K562 (cell line): ENCODE data around the gene PLEKHA7. TPM values are rescaled to one million over a fixed set of nuclear protein-coding genes. Genes with fewer than 3 reads are reported as not detected.
A peak's percentile ranks its signal among the peaks of the same experiment; 100 is the strongest.

ENCODE experiments used
- ATF7 ChIP-seq: fragments of 450-650 bp; IDR thresholded peaks from 2 replicates; pipeline ENCODE4 v1.7.1; 2014; ENCODE audit warnings: mild to moderate bottlenecking, moderate library complexity
- BRD9 ChIP-seq: fragments of 450-650 bp; IDR thresholded peaks from 2 replicates; pipeline ENCODE4 v1.6.1; 2018; ENCODE audit warnings: low read depth; ENCODE audit not compliant: partially characterized antibody
- CHCHD3 ChIP-seq: fragments of 250-450 bp; sonication (Bioruptor Pico); IDR thresholded peaks from 2 replicates; pipeline ENCODE4 v2.1.2; 2022; ENCODE audit warnings: mild to moderate bottlenecking
- DMBX1 ChIP-seq: fragments of 250-450 bp; sonication (Bioruptor Pico); IDR thresholded peaks from 2 replicates; pipeline ENCODE4 v1.8.0; 2022; ENCODE audit warnings: inconsistent platforms, mild to moderate bottlenecking, moderate library complexity, borderline replicate concordance
- NFE2 ChIP-seq: IDR thresholded peaks from 2 replicates; pipeline ENCODE4 v1.6.1; 2014; ENCODE audit warnings: antibody characterized with exemption, low read depth
- REST ChIP-seq, 2 experiments: fragments of 450-650 bp; formaldehyde crosslinking in 1 of 2; IDR thresholded peaks; 2 replicates each; pipeline versions ENCODE4 v1.4.0 to v1.6.1; 2014 to 2020; ENCODE audit warnings: mild to moderate bottlenecking in 2 of 2, borderline replicate concordance in 1 of 2, low read depth in 1 of 2
- STAT5A ChIP-seq: IDR thresholded peaks from 2 replicates; pipeline ENCODE4 v1.6.1; 2012; ENCODE audit warnings: low read length, inconsistent platforms, borderline replicate concordance
- TFE3 ChIP-seq: fragments of 450-650 bp; formaldehyde crosslinking; IDR thresholded peaks from 2 replicates; pipeline ENCODE4 v1.4.0; 2020; ENCODE audit warnings: mild to moderate bottlenecking, mixed read lengths
- TOE1 ChIP-seq, 2 experiments: fragments of 450-650 bp in 1 of 2; sonication (generic) in 1 of 2; formaldehyde crosslinking in 1 of 2; IDR thresholded peaks; 2 replicates each; pipeline versions ENCODE4 v1.7.1 to v1.8.0; 2016 to 2022; ENCODE audit warnings: borderline replicate concordance in 2 of 2, mild to moderate bottlenecking in 2 of 2, antibody characterized with exemption in 1 of 2, inconsistent platforms in 1 of 2, low read depth in 1 of 2, missing genetic modification reagents in 1 of 2, moderate library complexity in 1 of 2
- ZNF609 ChIP-seq: sonication (generic); formaldehyde crosslinking; IDR thresholded peaks from 2 replicates; pipeline ENCODE4 v1.8.1; 2023; ENCODE audit warnings: missing genetic modification reagents, mild to moderate bottlenecking, borderline replicate concordance
- polyA plus RNA-seq, 8 experiments: library from polyadenylated mRNA; depleted of rRNA in 4 of 8; stranded (reverse) in 5 of 8; unstranded in 3 of 8; fragments of >200 nt; fragmentation: Nextera tagmentation in 2 of 8; fragmentation: Illumina TruSeq in 1 of 8; extraction: Ambion mirVana in 2 of 8; extraction: Trizol in 1 of 8; gene quantifications; 2 replicates each; pipeline versions ENCODE4 v1.2.1 to v1.2.3, GENCODE V29; 2011 to 2014; ENCODE audit warnings: inconsistent platforms in 1 of 8, missing spikeins in 1 of 8
- total RNA-seq, 7 experiments: library from RNA; depleted of rRNA in 6 of 7; stranded (reverse); fragments of >200 nt in 6 of 7; fragmentation: Illumina TruSeq in 2 of 7; extraction: Trizol in 2 of 7; gene quantifications; 2 replicates each; pipeline versions ENCODE4 v1.2.1 to v1.2.3, GENCODE V29; 2011 to 2021; ENCODE audit warnings: low replicate concordance in 1 of 7

The PLEKHA7 gene
- total and polyA plus RNA-seq, 9 of the 15 experiments (the other 6 are each of a cell fraction or from before 2014, with no cell fraction given) = 0.06 to 0.77 (median 0.20) TPM; not detected in 1

- TF ChIP-seq ZNF609 (CRISPR knock-in tag) = no peak
- no peak for TF ChIP-seq NFE2
- TF ChIP-seq TOE1 (IDR thresholded peaks at IDR 0.05; ENCODE audit: borderline replicate concordance) = no peak
- no peak for TF ChIP-seq TOE1 (CRISPR knock-in tag; IDR thresholded peaks at IDR 0.05; ENCODE audit: borderline replicate concordance, low read depth)
- 0 out of 2 replicates have a peak, but pooled peaks have one; percentile 38 for TF ChIP-seq ATF7
- no peak for TF ChIP-seq CHCHD3
- no peak for TF ChIP-seq DMBX1 (CRISPR knock-in tag)
- no peak for TF ChIP-seq TFE3
- TF ChIP-seq BRD9 = no peak
- no peak for TF ChIP-seq REST (IDR thresholded peaks at IDR 0.05; ENCODE audit: borderline replicate concordance)
- no peak for TF ChIP-seq REST (CRISPR knock-in tag; IDR thresholded peaks at IDR 0.05; ENCODE audit: low read depth)
- TF ChIP-seq STAT5A = no peak
Observed at GRCh38 chr11:16969010-16969999, 44.9 kb downstream of the PLEKHA7 start (continued).
